Islet precursor cell (in vitro differentiated cells): ENCODE measurements around the gene COL23A1.

ENCODE experiments used
- DNase-seq: peaks from one replicate; pipeline ENCODE4 v3.0.0-alpha.2; 2018

Gene COL23A1

DNA sequence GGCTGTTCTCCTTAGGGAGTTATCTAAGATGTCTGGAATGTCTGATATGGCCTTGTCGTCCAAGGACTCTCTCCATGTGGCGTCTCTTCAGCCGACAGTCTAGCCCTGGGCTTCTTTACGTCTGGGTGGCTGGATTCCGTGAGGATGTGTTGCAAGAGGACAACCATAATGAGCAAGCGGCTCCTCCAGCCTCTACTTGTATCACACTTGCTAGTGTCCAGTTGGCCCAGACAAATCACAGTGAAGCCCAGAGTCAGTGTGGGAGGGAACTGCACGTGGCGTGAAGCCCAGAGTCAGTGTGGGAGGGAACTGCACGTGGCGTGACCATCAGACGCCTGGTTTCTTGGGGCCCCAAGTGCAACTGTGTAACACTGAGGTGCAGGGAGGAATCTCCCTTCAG, 61.1 kb downstream of the COL23A1 start:
- peak; percentile 85 for DNase-seq

DNA sequence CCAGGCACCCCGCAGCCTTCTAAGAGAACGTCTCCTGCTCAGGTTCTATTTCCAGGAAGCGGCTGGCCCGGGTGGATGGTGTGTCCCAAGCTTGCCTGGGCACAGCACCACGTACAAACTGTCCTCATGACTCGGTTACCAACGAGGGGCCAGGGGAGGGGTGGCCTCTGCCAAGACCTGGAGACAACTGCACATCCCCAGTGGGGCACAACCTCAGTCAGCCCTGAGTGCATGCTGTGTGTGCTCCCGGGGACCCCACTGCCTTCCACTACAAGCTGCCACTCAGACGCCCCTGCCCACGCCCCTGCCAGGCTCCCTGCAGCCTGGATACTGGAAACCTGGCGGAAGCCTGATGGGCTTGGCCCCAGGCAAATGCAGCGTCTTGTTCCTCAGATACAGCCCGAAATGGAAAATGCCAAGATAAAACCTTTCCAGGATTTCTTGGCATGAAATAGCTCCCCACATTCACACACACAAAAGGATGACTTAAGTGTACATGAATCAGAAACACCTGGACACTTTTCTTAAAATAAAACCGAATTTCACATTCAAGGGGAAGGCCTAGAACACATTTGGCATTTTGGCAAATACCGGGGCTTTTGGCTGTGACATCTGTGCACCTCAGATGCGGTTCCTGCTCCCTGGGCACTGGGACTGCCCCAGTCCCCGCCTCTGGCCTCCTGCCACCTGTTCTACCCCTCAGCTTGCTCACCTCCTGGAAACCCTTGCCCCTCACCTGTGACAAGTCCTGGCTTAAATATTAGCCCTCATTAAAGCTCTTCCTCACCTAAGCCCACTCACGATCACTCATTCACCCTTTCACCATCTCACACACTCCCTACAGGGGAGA, 62.5 kb downstream of the COL23A1 start:
- DNase-seq: no peak

DNA sequence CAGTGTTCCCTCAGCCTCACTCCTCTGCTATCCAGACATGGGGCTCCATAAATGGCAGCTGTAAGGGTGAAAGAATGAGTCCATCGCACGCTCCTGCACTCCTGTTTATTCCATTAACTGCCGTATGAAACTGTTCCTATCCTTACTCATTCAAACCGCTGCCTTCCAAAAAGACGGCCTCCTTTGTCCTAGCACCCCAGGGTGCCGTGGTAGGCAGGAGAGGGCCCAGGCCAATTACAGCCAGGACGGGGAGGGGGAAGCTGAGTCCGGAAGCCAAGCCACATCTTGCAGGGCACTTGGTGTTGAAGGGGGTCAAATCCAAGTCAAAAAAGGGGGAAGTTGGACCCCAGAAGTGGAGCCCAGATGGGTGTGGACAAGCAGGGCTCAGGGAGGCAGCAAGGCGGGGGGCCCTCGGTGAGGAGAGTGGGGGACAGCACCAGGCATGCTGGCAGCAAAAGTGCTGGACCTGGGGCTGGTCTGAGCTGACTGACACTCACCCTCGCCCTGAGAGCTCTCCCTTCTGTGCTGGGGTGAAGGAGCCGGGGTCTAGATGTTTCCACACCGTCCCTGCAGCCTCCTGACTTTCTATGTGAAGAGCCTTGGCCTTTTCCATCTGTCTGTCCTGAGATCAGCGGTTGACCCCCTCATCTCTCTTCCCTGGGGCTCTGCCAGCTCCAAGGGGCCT, 63.3 kb downstream of the COL23A1 start:
- no peak for DNase-seq

DNA sequence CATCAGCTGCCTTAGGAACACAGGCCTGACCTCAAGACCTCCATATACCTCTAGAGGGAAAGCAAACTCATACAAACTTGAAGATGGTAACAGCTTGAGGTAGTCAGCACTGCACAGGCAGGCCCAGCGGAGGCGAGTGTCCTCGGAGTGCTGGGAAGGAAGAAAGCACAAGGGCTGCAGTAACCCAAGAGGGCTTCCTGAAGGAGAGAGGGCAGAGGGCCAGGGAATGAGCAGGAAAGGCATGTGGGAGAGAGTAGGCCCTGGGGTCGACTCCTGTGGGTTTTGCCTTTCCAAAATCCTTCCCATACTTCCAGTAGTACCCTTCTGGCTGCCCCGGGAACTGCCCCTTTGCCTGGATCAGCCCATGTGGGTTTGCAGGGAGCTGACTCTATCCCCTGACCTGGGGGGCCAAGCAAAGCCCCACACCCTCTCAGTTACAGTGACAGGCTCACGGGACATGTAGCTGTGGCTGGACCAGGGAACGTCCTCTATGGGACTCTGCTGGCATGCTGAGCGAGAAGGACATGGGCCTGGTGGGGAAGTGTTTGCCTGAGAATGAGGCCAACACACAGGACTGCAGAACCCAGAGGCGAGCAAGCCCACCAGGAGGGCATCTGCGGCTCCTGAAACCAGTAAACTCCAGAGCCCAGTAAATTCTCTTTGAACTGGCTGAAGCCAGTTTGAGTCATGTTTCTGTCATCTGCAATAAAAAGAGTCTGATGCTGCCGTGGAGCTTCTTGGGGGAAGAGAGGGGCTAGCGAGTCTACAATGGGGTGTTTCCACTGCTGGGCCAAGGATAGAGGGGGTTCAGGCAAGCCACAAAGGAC, 64.1 kb downstream of the COL23A1 start:
- DNase-seq: peak; percentile 71

DNA sequence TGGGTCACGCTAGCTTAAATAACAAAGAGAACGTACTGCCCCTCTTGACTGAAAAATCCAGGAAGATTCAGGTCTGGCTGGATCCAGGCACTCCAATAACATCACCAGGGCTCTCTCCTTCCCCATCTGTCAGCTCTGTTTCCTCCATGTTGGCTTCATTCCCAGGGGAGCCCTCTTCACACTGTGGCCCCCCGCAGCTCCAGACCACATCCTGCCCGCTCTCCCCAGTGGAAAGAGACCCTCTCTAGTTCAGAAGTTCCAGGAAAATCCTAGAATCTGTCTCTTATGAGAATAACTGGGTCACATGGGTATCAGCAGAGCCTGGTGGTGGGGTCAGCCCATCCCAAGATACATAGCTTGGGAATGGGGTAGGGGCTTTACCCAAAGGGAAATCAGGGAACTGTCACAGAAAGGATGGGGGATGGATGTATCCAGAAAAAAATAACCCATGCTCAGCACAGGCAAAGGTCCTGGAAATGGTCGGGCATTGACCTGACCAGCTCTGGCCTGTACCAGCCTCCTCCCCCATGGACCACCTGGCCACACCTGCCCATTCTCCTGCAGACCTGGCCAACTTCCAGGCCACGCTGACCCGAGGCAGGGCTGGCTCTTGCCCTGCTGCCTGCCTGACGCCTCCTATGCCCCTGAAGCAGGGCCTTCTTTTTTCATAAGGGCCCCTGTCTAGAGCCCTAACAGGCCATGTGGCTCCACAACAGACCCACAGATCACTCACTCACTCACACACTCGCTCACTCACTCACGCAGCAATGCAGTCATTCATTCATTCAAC, 65.9 kb downstream of the COL23A1 start:
- DNase-seq: no peak

DNA sequence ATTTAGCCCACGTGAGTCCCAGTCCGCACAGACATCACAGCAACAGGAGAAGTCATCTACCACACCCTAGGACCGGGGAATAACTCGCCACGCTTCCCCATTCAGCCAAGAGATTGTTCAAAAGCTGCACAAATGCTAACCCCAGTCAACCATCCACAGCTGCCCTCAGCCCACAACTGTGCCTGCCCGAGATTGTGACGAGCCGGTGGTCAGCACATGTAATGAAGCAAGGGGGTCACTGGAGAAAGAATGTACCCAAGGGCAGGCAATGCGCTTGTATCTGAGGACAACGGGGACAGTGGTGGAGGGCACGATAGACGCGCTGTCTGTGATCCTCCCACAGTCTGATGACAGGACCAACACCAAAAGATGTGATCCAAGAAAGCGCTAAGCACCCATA, 67.8 kb downstream of the COL23A1 start:
- DNase-seq: no peak

DNA sequence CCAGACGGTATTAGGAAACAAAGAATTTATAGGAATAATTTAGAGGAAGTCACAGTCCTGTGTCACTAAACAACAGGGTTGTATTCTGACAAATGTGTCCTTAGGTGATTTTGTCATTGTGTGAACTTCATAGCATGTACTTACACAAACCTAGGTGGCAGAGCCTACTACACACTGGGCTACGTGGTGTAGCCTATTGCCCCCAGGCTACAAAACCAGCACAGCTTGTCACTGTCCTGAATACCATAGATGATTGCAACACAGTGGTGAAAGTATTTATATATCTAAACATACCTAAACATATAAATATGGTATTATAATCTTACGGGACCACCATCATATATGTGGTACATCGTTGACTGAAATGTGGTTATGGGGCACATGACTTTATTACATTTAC, 69.3 kb downstream of the COL23A1 start:
- DNase-seq: no peak

DNA sequence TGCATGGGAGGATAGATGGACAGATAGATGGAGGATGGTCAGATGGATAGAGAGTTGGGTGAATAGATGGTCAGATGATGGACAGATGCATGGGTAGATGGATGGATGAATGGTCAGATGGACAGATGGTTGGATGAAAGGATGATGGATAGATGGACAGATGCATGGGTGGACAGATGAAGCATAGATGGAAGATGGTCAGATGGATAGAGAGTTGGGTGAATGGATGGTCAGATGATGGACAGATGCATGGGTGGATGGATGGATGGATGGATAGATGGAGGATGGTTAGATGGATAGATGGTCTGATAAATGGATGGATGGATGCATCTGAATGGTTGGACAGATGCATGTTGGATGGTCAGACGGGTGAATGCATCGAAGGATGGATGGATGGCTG, 70.4 kb downstream of the COL23A1 start:
- DNase-seq: no peak

DNA sequence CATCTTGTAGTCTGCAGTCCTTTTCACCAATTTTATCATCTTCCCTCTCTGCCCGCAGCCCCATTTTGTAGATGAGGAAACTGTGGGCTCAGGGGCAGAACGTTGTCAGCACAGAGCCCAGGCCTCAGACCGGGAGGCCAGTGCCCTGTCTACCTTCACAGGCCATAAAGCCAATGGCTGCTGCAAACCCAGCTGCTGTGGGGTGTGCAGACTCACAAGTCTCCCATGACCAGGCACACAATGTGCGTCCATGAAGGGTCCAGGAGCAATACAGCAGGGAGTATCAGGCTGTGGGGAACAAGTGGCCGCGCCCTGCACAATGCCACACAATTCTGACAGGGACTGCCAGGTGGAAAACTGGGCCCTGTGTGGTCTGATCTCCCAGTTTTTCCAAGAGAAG, 71.0 kb downstream of the COL23A1 start:
- no peak for DNase-seq

DNA sequence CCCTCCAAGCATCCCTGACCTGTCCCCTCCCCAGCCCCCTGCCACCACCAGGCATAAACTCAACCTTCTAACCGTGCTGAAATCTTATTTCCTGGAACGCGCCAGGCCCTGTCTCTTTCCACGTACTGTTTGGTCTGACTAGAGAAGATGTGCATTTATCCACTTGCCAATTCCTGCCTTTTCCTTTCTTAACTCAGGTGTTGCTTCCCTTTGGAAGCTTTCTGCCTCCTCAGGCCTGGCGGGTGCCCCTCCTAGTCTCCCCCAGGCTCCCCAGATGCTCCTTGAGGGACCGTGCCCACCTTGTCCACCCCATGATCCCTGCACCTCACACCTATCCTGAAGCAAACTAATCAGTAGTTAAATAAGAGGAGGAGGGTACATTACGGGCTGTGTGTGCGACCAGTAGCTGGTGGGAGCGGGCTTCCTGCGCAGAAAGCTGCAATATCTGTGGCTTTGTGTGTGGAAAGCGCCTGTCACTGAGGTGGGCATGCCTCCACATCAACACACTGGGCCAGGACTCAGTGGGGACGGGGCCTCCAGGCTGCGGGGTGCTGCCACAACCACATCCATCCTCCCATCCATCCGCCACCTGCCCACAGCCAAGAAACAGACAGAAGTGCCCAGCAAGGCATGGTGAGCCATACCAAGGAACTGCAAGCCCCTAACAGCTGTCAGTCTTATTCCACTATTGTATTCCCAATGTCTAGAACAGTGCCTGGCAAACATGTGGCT, 73.5 kb downstream of the COL23A1 start:
- DNase-seq: no peak

DNA sequence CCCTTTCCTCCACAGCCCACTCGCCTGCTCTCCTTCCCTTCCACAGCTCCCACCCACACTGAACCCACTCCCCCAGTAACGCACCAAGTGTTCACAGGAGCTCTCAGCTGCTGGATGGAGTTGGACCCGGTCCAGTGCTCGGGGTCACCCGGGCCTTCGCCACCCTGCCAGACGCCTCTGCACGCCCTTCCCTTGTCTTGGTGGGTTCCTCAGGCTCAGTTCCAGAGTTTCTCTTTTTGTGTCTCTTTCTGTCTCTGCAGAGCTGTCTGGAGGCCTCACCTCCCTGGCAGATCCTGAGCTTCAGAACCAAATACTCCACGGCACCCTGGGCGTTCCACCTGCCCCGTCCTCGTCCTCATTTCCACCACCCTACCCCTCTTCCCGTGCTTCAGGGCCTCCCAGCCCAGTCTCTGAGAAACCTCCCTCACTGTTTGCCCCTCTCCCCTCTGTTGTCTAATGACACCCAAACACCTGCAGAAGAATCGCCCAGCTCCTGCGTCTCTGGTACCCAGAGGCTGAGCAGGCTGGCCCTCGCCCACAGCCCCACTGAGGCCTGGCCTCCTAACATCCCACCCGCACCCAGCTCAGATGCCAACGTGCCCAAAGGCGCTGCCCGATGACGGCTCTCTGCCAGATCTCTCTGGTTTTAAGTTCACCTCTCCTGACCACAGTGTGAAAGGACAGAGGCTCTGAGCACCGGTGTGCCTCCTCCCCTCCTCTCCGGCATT, 74.3 kb downstream of the COL23A1 start:
- DNase-seq: no peak

DNA sequence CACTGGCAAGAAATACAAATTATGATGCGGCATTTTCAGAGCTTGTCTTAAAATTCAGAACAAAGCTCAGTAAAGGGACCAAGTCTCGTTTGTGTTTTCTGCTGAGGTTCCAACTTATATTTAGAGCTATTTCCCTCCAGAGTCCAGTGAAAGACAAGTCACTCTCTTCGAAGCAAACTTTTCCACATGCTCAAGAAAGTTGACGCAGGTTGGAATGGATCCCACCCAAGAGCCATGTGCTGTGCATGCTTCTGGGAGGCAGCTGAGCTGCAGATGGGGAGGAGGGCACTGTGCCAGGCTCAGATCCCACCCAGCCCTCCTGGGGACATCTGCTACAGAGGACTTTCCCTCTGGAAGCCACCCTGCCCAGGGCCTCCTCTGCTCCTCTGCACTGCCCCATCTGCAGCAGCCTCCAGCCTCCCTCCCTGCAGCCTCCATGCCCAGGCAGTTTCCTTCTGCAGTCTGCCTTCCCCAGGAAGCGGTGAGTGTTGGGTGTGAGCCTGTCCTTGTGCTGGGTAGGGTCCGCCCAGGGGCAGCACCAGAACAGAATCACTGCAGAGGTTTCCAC, 75.3 kb downstream of the COL23A1 start:
- no peak for DNase-seq

DNA sequence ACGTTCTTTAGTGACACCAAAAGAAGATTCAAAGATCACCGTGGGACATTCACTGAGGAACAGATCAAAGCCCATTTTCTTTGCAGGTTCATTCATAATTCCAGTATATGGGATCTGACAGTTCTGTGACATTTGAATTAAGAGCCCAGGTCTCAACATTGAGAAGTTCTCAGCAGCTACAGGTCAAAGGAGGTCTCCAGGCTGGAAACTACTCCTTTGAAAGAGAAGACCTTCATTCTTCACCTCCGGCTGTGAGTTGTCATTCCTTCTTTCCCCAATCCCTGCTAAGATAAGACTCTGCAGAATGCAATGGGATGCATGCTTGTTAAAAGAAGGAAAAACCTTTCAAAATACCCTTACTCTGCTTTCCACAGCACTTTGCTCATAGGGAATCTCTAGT, 79.0 kb downstream of the COL23A1 start:
- DNase-seq: no peak

DNA sequence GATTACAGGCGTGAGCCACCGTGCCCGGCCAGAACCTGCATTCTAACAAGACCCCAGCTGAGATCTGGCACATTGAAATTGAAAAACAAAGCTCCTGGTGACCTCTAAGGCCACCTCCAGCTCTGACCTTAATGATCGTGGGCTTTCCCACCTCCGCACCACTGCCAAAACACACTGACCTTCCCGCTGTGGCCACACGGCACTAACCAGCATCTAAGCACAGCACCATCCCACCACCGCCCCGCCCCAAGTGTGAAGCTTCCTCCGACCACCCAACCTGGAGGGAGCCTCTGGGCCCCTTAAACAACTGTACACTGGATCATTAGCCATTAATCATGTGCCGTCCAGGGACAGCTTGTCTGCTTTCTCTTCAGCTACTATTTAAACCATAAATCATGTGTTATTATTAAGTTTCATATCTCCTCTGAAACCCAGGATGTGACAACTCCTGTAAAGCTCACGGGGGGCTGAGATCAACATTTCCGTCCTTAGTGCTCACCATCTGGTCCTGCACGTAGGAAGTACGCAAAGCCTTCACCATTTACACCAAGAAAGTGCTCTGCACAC, 80.6 kb downstream of the COL23A1 start:
- DNase-seq: no peak

DNA sequence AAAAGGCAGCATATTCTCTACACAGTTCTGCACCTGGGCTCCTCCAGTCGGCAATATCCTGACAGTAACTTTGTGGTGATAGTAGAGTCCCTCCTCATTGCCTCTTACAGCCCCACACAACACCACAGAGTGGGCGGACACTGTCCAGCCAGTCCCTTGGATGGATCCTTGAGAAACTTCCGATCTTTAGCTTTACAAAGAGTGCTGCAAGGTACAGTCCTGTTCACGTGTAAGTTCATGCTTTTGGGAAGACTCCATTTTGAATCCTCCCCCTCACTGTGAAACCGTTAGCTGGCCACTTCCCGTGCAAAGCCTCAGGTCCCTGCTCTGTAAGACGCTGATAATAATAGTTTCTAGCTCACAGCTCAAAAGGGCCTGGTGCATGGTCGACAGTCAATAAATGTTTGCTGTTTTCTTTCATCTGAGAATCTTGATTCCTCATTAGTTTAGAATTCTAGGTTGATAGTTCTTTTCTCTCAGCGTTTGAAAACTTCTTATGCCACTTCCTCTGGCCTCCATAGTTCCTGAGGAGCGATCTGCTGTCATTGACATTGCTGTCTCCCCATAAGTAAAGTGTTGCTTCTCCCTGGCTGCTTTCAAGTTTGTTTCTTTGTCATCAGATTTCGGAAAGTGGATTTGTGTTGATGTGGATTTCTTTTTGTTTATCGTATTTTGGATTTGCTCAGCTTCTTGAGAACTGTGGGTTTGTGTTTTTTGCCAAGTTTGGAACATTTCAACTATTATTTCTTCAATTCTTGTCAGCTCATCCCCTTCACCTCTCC, 82.9 kb downstream of the COL23A1 start:
- DNase-seq: no peak

DNA sequence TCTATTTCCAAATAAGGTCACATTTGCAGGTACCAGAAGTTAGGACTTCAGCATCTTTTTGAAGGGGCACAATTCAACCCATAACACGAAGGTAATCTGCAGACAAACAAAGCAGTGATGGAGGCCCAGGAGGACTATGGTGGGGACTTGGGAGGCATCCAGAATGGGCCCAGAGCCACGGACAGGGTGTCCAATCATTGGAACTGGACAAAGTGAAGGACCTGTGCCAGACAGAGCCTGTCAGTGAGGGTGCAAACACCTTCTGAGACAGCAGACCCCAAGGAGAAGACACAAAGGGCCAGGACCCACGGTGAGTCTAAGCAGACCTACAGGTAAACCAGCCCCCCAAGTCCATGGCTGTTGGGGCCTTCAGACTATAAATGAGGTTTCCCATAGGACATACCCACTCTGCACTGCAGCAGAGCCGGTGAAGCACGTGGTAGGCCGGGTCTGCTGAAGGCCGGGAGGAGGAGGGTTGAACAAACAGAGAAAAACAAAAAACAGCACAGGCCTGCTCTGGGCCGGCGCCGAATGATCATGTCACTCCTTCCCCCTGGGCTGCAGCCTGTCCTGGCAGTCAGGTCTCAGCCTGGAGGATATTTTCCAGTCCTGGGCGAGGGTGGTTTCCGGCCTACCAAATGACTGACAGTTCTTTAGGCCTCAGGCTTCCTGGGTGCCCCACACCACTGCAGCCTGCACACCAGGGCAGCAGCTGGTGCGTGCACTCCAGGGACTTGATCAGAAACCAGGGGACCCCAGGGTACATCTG, 84.4 kb downstream of the COL23A1 start:
- DNase-seq: no peak

DNA sequence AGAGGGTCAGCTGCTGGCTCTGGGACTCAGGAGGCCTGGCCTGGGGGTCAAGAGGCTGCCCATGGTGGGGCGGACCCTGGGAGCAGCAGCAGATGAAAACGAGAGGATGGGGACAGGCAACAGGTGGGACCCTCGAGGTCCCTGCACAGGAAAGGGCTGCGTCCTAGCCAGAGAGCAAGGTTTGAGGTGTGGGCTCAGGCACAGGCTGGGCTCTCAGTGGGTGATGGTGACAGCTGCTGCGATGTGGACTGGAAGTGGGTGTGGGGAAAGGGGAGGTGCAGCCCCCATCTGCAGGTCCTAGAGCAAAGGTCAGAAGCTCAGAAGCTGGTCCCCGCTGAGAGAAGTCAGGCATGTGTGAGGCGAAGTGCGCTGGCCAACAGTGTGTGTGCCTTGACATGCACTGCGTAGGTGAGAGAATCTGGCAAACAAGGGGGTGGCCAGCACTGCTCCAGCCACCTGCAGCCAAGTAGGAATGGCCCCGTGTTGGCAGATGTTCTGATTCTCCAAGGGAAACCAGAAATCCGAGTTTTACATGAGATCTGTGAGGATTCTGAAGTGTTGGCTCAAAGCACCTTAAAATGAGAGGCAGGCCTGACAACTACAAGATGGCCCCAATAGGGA, 85.7 kb downstream of the COL23A1 start:
- DNase-seq: no peak

DNA sequence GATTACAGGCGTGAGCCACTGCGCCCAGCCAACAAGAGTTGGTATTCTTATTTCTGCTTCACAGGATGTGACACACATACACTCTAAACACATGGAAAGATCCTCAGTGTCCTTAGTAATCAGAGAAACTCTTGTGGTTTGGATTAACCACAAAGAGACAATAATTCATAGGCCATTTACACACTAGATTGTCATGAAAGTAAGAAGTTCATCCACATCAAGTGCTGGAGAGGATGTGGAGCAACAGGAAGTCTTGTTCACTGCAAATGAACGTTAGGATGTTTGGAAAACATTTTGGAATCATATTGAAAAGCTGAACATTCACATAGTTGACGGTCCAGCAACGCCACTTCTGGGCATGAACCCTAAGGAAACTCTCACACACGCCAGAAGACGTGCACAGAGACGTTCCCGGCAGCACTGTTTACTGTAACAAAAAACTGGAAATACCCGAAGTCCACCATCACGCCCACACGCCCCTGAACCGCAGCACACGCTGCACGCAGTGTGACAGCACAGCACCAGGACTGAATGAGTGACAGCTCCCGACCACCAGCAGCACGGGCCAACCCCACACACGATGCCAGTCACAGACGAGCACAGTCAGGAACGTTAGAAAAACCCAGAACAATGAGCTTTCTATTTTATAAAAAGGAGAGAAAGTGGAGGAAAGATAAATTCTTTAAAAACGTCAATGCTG, 87.6 kb downstream of the COL23A1 start:
- DNase-seq: no peak
